Thymus (tissue), 11 donors: ENCODE results near the gene DELE1. TPM values are rescaled to one million over a fixed set of nuclear protein-coding genes. Genes with fewer than 3 reads are reported as not detected.

Source experiments
- DNase-seq, 9 donors: peaks; one replicate each; pipeline ENCODE4 v3.0.0-alpha.2; 2013; ENCODE audit warnings: low spot score in 9 of 9, low read depth in 6 of 9, missing footprints in 1 of 9
- H3K27ac ChIP-seq, 2 donors: one replicate each; pipeline ENCODE4 v1.5.1; 2013; ENCODE audit warnings: control low read depth in 1 of 2, low read depth in 1 of 2, low read length in 1 of 2, mild to moderate bottlenecking in 1 of 2, moderate library complexity in 1 of 2
- H3K27me3 ChIP-seq, 2 donors: one replicate each; pipeline ENCODE4 v1.5.1; 2013; ENCODE audit warnings: low read length in 1 of 2; ENCODE audit not compliant: control insufficient read depth in 2 of 2, insufficient read depth in 1 of 2
- H3K36me3 ChIP-seq, 2 donors: one replicate each; pipeline ENCODE4 v1.5.1; 2013; ENCODE audit warnings: low read length in 1 of 2, mild to moderate bottlenecking in 1 of 2, moderate library complexity in 1 of 2; ENCODE audit not compliant: control insufficient read depth in 2 of 2, insufficient read depth in 2 of 2
- H3K4me1 ChIP-seq, 2 donors: one replicate each; pipeline ENCODE4 v1.5.1; 2013; ENCODE audit warnings: low read length in 2 of 2; ENCODE audit not compliant: control insufficient read depth in 2 of 2, insufficient read depth in 2 of 2
- H3K4me3 ChIP-seq, 2 donors: one replicate each; pipeline ENCODE4 v1.5.1; 2013; ENCODE audit warnings: low read length in 2 of 2, control low read depth in 1 of 2, mild to moderate bottlenecking in 1 of 2
- H3K9me3 ChIP-seq, 2 donors: one replicate each; pipeline ENCODE4 v1.5.1; 2013; ENCODE audit warnings: low read length in 1 of 2, mild to moderate bottlenecking in 1 of 2; ENCODE audit not compliant: control insufficient read depth in 2 of 2, insufficient read depth in 1 of 2
- WGBS: extraction: QIAGEN DNeasy Blood & Tissue Kit; methylation state at CpG from one replicate; pipeline ENCODE4 v1.1.7; 2013; 5-methylcytosine and 5-hydroxymethylcytosine counted together
- polyA plus RNA-seq: library from polyadenylated mRNA; stranded (reverse); fragments of 200-250 nt; gene quantifications from one replicate; pipeline ENCODE4 v1.2.3, GENCODE V29; 2013
- total RNA-seq: library from RNA; stranded (reverse); fragments of 120-200 nt; gene quantifications from one replicate; pipeline ENCODE4 v1.2.4, GENCODE V29; 2013
- donor health status: healthy.

DELE1 gene
- total and polyA plus RNA-seq, 2 donors: 41.5 to 42.3 TPM

DNA sequence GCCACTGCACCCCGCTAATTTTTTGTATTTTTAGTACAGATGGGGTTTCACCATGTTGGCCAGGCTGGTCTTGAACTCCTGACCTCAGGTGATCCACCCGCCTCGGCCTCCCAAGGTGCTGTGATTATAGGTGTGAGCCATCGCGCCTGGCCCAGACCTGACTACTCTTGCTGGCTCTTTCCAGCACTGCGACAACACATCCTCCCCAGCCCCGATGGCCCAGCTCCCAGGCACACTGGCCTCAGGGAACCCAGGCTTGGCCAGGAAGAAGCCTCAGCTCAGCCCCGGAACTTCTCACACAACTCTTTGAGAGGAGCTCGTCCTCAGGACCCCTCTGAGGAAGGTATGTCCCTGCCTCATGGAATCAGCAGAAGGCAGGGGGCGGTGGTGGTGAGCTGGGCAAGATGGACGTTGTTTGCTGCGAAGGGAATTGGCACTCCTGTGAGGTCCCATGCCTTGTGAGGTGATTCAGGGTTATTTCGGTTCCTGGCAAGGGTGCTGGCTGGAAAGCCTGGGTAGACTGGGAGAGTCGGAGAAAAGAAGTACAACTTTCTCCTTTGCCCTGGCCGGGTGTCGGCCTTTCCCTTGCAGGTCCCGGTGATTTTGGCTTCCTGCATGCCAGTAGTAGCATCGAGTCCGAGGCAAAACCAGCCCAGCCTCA, 5.9 kb downstream of the DELE1 start:
- no peak overlapping the region for H3K4me3 ChIP-seq
- WGBS: 98% methylated on average over 19 of the region's 19 CpGs
- no peaks in the 10 kb centered on the region for H3K9me3 ChIP-seq
- peaks cover 0 to under 1% of the 10 kb centered on the region in 2 donors for H3K4me1 ChIP-seq
- no peaks in the 10 kb centered on the region for H3K27me3 ChIP-seq
- peaks cover 36 to 60% of the 10 kb centered on the region in 2 donors for H3K36me3 ChIP-seq
- DNase-seq: no peak
- H3K27ac ChIP-seq: no peak overlapping the region

DNA sequence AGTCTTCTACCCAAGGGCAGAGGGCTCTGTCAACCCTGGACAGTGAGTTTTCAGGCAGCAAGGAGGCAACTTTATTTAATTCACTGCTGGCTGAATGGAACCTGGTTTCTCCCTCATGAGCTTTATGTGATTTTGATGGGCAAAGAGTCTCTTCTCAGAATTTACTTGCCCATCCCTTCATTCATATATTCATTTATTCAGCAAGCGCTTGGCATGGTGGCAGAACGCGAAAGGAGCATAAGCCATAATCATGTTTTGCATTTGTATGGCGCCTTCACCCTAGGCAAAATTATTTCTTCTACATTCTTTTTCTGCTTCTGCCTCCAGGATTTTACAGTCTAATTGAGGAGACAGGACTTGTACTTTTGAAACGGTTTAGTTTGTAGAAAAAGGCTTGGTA, 8.0 kb downstream of the DELE1 start:
- no peak overlapping the region for H3K27ac ChIP-seq
- no peak for DNase-seq
- 99% methylated on average over 5 of the region's 5 CpGs for WGBS
- H3K4me1 ChIP-seq: no peaks in the 10 kb centered on the region
- H3K27me3 ChIP-seq: no peaks in the 10 kb centered on the region
- no peaks in the 10 kb centered on the region for H3K9me3 ChIP-seq
- H3K4me3 ChIP-seq: no peak overlapping the region
- H3K36me3 ChIP-seq: peaks cover 40 to 61% of the 10 kb centered on the region in 2 donors

DNA sequence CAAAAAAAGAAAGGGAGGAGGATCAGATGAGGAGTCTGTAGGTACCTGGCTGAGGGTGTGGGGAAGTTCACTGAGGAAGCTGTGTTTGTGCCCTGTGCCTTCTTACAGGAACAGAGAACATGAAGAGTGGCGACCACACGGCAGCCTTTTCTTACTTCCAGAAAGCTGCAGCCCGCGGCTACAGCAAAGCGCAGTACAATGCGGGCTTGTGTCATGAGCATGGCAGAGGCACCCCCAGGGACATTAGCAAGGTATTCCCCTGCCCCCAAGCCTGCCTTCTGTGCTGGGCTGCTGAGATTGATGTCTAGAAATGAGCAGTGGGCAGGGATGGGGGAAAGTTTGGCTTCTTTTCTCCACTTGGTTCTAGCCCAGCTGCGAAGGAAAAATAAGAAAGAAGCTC, 9.5 kb downstream of the DELE1 start:
- WGBS: 98% methylated on average over 7 of the region's 7 CpGs
- Histone ChIP-seq H3K36me3 (peaks cover 42 to 64% of the 10 kb centered on the region in 2 donors), H3K27ac (no peak overlapping the region), H3K4me3 (no peak overlapping the region), H3K9me3 (no peaks in the 10 kb centered on the region), H3K4me1 (no peaks in the 10 kb centered on the region), H3K27me3 (no peaks in the 10 kb centered on the region)
- no peak for DNase-seq

DNA sequence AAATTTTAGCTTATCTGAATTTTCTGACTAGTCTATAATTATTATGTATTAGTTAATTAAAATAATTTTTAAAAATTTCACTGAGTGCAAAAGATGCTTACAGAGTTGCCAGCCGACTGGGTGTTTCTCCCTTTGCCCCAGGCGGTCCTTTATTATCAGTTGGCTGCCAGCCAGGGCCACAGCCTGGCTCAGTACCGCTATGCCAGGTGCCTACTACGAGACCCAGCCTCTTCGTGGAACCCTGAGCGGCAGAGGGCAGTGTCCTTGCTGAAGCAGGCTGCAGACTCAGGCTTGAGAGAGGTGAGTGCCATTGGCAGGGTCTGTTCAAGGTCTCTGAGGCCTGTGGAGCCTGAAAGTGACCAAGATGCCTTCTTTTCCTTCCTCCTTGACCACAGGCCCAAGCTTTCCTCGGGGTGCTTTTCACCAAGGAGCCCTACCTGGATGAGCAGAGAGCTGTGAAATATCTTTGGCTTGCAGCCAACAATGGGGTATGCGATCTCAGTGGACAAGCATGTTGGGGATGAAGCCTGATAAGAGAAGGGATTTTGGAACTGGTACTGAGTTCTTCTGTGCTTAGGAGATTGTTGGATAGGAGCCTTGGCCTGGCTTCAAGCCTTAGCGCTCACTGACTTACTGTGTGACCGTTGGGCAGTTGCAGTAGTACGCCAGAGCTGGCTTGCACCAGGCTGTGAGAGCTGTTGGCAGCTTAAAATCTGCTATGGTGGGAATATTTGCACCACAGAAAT, 10.6 kb downstream of the DELE1 start:
- DNase-seq: no peak
- Histone ChIP-seq H3K9me3 (no peaks in the 10 kb centered on the region), H3K4me3 (no peak overlapping the region), H3K27ac (no peak overlapping the region), H3K4me1 (no peaks in the 10 kb centered on the region), H3K27me3 (no peaks in the 10 kb centered on the region), H3K36me3 (peaks cover 46 to 61% of the 10 kb centered on the region in 2 donors)
- 94% methylated on average over 11 of the region's 11 CpGs for WGBS

DNA sequence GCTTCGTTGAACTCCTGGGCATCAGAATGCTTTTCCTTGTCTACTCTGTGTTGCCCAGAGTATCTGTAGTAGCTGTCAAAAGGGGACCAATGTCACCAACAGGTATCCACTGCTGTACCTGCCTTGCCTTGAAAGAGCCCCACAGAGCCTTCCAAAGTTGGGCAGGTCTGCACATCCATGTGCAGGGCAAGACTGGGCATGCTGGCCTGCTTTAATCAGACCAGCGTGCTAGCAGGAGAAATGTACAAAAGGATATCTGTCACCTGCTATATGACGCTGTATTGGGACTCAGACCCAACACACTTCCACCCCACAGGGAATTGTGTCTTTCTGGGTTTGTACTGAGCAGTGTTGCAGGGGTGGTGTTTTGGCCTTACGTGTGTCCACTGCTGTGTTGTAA, 11.9 kb downstream of the DELE1 start:
- Histone ChIP-seq H3K36me3 (peaks cover 41 to 49% of the 10 kb centered on the region in 2 donors), H3K9me3 (no peaks in the 10 kb centered on the region), H3K27ac (no peak overlapping the region), H3K27me3 (no peaks in the 10 kb centered on the region), H3K4me1 (no peaks in the 10 kb centered on the region), H3K4me3 (no peak overlapping the region)
- DNase-seq: no peak
- 95% methylated on average over 4 of the region's 4 CpGs for WGBS

DNA sequence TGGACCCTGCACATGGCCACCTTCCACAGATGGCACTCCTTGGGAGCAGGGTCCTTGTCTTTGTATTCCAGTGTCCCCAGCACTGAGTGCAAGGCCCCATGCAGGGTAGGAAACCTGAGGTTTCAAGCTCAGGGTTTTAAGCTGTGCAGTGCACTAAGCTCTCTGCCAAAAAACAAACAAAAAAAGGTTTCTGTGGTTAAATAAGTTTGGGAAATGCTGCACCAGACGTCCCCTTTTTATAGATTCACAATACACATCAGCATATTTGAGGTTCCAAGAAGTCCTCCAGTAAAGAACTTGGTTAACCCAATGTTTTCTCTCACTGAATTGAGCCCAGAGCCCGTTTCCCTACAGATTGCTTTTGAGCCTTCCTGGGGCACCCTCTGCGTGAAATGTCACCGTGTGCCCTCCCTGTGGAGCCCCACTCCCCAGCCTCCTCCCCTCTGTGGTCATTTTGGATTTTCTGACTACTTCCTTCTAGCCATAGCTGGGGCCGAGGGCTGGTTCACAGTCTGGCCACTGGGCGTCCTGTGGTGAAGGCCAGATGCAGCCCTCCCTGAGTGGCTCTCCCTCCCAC, 17.1 kb downstream of the DELE1 start:
- H3K36me3 ChIP-seq: peaks cover 19 to 20% of the 10 kb centered on the region in 2 donors
- no peak overlapping the region for H3K27ac ChIP-seq
- 52% methylated on average over 6 of the region's 6 CpGs for WGBS
- H3K9me3 ChIP-seq: no peaks in the 10 kb centered on the region
- peaks cover 0 to 2% of the 10 kb centered on the region in 2 donors for H3K4me1 ChIP-seq
- H3K4me3 ChIP-seq: no peak overlapping the region
- no peak for DNase-seq
- H3K27me3 ChIP-seq: no peaks in the 10 kb centered on the region

DNA sequence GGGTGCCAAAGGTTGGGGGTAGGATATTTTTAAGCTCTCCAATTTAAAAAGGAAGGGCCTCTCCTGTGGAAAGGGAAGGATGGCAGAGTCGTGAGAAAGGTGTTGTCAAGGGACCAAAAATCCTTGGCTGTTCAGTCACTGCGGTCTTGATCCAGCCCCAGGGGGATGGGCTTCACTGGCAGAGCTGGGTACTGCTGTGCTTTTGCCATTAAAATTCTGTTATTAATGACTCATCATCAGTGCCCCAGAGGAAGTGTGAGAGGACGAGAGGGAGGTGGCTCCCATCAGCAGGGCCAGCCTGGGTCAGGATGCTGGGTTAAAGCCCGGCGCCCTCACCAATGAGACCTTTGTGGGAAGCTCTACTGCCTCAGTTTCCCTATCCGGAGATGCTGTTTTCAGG, 17.6 kb downstream of the DELE1 start:
- H3K27ac ChIP-seq: peak overlapping the region in 1 of 2 donors; percentile 9
- H3K36me3 ChIP-seq: peaks cover 18% of the 10 kb centered on the region in 2 donors
- no peak overlapping the region for H3K4me3 ChIP-seq
- WGBS: 89% methylated on average over 6 of the region's 6 CpGs
- DNase-seq: no peak
- H3K27me3 ChIP-seq: no peaks in the 10 kb centered on the region
- peaks cover 0 to 2% of the 10 kb centered on the region in 2 donors for H3K4me1 ChIP-seq
- H3K9me3 ChIP-seq: no peaks in the 10 kb centered on the region

DNA sequence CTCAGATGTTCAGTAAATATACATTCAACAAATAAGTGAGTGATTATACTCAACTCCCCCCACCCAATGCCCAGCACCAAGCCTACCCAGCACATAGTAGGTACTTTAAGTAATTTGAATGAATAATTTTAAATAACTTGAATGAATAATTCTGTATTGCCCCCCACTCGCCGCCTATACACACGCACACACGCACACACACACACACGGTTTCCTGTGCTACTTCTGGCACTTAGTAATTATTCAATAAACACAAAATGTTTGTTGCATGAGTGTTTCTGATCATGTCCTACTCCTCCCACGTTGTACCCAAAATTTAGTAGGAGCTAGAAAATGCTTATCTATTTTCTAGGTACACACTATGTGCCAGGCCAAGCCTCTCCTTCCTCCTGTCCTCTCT, 18.1 kb downstream of the DELE1 start:
- peaks cover 0 to 2% of the 10 kb centered on the region in 2 donors for H3K4me1 ChIP-seq
- 94% methylated on average over 6 of the region's 6 CpGs for WGBS
- H3K27ac ChIP-seq: no peak overlapping the region
- DNase-seq: no peak
- no peaks in the 10 kb centered on the region for H3K27me3 ChIP-seq
- H3K36me3 ChIP-seq: peaks cover 16 to 17% of the 10 kb centered on the region in 2 donors
- H3K9me3 ChIP-seq: no peaks in the 10 kb centered on the region
- H3K4me3 ChIP-seq: no peak overlapping the region

DNA sequence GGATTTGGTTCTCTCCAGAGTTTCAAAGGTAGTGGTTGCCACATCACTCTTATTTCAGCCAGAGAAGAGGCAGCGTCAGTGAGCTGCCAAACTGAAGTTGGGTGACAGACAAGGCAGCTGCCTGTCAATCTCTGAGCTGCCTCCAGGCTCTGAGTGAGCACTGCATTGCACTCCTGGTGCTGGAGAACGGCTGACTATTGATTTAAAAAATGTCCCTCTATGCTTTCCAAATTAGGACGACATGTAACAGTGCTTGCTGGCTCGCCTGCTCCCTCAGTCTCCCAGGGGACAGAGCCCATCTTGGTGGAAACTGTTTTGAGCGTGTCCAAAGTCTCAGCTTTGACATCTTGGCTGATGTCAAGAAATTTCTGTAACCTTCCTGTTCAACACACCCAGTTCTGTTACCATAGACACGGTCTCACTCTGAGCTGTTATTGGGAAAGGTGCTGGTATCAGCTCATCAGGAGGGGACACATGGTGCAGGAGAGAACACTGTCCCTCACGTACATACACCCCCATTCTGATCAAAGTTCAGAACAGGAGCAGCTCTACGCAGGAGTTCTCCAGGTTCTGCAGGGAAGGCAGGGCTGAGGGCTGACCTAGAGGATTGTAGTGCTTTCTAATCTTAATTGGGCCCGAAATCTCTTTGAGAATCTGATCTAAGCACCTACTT, 18.6 kb downstream of the DELE1 start:
- H3K27me3 ChIP-seq: no peaks in the 10 kb centered on the region
- no peaks in the 10 kb centered on the region for H3K9me3 ChIP-seq
- peaks cover 0 to 2% of the 10 kb centered on the region in 2 donors for H3K4me1 ChIP-seq
- peaks cover 11 to 14% of the 10 kb centered on the region in 2 donors for H3K36me3 ChIP-seq
- no peak for DNase-seq
- 93% methylated on average over 9 of the region's 9 CpGs for whole genome bisulfite sequencing
- H3K4me3 ChIP-seq: no peak overlapping the region
- no peak overlapping the region for H3K27ac ChIP-seq
